GM21515 (cell line): ENCODE measurements around the gene MRPL53.

Experiments
- ATAC-seq: cut with Tn5 transposase; IDR thresholded peaks from one replicate; pipeline ENCODE4 v1.9.1; 2021; ENCODE audit not compliant: unreplicated experiment

MRPL53 gene

DNA sequence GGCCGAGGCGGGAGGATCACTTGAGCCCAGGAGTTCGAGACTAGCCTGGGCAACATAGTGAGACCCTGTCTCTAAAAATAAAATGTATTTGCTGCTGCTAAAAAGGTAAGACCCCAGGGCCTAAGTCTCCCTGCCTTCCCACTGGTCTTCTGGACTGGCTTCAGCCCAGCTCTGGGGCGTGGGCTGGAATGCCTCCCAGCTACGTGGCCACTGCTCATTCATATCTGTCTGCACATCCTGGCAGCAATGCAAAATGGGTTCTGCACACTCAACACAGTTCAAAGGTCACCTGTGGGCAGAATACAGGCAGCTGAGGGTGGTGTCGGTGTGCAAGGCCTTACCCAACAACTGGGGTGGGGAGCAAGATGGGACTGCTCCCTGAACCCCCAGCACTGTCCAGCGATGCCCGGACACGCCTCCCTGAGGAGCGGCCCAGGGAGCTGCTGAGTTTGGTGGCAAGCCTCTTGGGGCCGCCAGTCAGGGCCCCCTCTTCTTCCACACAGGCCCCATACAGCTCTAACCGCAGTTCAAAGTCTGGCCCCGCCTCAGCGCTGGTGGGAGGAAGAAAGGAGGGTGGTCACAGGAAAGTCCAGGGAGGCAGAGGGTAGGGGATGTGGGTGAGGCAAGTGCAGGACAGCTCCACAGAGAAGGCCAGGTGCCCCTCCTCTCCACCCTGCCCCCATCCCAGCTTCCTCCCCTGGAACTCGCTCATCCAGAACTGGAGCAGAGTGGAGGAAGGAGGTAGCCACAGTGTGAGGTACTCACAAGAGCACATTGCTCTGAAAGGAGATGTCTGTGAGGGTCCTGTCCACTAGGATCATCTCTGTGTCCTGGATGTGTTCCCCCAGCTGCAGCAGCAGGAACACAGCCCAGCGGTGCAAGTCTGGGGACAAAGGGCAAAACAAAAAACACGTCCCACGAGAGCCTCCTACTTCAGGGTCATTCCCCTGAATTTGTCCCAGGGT, 42.7 kb downstream of the MRPL53 start:
- ATAC-seq, result no peak

DNA sequence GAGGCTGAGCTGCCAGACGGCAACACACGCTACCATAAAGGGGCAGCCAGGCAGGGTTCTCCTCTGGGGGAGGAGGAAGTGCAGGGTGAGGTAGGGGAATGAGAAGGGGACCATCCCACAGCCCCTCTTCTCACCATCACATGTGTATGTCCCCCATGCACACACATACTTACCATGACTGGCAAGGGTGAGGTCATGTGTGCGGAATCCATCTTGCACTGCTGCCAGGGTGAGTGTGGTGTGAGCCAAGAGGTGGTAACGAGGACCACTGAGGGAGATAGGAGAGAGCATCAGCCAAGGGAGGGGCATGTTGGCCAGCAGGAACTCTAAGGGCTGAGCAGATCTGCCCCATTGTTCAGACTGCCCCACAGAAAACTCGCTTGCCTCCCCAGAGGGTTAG, 43.8 kb downstream of the MRPL53 start:
- no peak for ATAC-seq

DNA sequence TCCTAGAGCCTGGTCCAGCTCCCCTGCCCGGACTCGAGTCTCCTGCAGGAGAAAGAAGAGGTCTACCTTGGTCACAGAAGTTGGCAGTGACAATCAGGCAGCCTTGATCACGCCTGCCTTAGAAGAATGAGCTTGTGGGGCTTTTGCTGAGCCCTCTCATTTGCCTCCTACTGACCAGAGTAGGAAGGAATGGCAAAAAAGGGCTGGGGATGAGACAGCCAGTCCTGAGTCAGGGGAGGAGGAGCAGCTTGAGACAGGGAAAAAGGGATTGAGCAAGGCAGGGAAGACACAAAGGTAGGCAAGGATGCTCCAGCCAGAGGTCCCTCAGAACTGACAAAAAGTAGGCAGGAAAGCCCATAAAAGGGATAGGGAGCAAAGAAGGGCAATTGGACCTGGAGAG, 44.9 kb downstream of the MRPL53 start:
- no peak for ATAC-seq

DNA sequence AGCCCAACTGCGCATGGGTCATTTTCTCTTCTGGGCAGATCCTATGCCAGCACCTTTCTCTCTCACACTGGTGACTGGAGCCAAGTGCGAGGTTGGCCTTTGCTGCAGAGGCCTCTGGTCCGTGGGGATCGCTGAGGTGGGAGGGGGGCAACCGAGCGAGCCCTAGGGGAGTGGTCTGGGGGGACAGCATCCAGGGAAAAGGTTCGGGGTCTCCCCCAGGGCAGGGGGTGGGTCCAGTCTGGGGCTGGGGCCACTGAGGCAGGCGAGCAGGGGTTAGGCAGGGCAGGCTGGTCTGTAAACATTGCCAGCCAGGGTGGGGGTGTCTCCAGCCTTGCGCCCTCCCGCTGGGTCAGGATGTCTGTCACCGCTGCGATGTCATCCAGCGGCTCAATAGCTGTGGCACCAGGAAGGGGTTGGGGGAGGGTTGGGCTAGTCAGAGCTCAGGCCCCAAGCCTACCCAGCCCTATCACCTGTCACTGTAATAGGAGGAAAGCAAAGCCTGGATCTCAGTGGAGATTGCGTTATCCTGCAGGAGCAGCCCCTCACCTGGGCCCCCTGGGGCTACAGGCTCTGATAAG, 46.2 kb downstream of the MRPL53 start:
- no peak for ATAC-seq

DNA sequence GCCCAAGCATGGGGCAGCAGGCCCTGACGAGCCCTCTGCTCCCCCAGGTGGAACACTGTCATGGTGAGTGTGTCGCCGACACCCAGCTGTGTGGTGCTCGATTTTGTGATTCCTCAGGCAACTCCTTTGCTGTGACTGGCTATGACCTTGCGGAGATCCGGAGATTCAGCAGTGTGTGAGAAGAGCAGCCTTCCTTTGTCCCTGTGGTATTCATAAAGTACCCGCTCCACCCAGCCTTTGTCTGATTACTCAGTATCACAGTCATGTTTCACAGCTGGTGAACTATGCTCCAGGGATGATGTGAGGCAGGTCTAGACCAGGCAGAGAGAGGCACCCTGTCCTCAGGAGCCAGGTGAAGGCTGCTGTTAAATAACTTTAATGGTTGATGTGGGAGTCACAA, 47.0 kb downstream of the MRPL53 start:
- ATAC-seq, result no peak

DNA sequence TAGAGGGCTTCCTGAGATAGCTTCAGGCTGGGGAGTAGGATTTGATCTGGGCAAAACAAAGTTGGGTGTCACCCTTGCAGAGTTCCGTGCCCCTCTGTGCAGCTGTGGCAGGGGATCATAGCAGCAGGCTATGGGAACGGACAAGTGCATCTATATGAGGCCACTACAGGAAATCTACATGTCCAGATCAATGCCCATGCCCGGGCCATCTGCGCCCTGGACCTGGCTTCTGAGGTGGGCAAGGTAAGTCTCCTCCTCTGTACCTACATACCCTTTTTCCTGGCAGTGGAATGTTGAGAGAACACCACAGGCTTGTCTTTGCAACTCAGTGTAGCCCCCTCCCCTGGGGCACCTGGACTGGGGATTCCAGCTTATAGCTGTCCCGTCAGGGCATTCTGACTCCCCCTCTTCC, 47.5 kb downstream of the MRPL53 start:
- ATAC-seq, result no peak

DNA sequence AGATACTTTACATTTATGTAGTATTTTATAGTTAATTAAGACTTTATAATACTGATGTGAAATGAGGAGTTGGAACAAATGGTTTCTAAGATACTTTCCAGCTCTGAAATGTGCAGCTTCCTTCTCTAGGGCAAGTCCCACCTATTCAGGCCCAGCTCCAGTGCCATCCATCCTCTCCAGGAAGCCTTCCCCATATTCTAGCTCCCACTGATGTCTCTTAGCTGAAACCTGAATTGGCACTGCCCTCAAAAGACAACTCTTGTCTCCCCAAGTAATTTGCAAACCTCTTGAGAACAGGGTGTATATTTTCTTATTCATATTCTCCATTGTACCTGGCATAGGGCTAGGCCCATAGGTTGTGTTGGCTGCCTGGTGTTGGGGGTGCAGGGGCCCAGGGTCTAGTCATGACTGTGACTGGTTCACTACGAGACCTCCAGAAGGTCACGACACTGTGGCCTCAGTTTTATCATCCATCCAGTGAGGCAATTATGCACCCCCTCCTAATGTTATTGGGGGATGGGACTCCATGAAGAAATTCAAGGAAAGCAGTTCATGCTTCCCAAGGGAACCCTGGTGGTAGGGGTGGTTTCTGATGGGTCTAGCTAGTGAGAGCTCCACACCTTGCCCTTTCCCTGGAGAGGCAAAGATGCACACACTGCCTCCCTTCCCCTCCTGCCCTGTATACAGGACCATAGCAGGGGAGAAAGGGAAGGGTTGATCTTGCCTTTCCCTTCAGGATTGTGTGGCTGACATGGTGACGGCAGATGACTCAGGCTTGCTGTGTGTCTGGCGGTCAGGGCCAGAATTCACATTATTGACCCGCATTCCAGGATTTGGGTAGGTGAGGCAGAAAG, 48.1 kb downstream of the MRPL53 start:
- no peak for ATAC-seq

DNA sequence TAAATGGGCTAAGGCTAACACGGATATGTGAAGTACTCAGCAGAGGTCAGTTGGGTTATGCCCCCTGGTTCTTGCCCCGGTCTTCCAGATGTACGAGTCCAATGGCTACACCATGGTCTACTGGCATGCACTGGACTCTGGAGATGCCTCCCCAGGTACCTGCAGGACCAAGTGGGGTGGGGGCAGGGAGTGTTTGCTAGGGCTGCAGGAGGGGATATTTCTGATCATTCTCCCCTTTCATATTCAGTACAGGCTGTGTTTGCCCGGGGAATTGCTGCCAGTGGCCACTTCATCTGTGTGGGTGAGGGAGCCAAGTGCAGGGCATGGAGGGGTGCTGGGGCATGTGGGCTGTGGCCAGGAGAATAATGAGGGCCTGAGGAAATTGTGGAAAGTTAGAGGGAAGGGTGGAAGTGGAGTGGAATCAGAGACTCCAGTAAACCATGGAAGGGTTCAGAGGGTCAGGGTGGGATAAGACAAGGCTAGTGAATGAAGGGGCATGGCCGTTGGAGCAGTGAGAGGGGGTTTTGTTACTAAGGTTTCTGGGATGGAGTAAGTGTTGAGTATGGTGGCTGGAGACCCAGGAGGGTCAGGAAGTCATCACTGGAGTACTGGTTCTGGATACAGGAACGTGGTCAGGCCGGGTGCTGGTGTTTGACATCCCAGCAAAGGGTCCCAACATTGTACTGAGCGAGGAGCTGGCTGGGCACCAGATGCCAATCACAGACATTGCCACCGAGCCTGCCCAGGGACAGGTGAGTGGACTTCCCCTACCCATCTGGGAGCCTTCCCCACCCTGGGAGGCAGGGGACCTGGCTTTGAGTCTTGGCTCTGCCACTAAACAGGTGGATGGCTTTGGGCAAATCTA, 49.0 kb downstream of the MRPL53 start:
- ATAC-seq, result no peak
